ENCODE measurements around the gene INHBC. TPM values are rescaled to one million over a fixed set of nuclear protein-coding genes. Genes with fewer than 3 reads are reported as not detected.

INHBC gene
- total RNA-seq, 1 donor from 2014 or later, result 51.9 TPM

GRCh38 chr12:57465747-57466505 lies 31.3 kb downstream of the INHBC start:
- DNase-seq (ENCODE audit: low spot score), result no peak
- no peak for ATAC-seq

DNA sequence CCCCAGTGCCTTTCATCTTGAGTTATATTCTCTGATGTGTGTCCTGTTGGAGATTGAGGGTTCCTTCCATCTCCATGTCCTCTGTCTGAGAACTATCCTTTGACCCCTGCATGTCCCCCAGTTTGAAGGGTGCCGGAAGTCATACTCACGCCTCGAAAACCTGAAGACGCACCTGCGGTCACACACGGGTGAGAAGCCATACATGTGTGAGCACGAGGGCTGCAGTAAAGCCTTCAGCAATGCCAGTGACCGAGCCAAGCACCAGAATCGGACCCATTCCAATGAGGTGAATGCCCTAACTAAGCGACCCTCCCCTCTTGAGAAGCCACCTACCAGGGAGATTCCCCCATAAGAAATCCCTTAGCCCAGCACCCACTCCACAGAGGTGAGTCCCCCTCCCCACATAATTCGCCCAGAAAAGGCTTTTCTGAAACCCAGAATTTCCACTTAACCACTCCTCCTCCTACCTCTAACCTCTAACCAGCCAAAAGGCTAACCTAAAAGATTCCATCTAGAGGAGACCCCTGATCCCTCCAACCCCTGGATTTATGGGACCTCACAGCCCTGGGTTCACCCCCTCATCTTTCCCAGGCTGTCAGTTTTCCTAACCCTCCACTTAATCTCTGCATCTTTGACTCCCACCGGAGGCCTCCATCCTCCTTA lies 32.8 kb downstream of the INHBC start:
- no peak for ATAC-seq
- DNase-seq (ENCODE audit: low spot score), result no peak

DNA sequence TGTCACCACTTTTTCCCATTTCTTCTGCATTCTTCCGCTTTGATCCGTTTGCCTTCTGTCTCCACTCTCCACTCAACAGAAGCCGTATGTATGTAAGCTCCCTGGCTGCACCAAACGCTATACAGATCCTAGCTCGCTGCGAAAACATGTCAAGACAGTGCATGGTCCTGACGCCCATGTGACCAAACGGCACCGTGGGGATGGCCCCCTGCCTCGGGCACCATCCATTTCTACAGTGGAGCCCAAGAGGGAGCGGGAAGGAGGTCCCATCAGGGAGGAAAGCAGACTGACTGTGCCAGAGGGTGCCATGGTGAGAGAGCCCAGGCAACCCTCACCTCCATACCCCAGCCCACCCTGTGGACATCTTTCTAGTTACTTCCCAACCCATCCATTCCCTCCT lies 33.3 kb downstream of the INHBC start:
- no peak for ATAC-seq
- DNase-seq (ENCODE audit: low spot score), result no peak

DNA sequence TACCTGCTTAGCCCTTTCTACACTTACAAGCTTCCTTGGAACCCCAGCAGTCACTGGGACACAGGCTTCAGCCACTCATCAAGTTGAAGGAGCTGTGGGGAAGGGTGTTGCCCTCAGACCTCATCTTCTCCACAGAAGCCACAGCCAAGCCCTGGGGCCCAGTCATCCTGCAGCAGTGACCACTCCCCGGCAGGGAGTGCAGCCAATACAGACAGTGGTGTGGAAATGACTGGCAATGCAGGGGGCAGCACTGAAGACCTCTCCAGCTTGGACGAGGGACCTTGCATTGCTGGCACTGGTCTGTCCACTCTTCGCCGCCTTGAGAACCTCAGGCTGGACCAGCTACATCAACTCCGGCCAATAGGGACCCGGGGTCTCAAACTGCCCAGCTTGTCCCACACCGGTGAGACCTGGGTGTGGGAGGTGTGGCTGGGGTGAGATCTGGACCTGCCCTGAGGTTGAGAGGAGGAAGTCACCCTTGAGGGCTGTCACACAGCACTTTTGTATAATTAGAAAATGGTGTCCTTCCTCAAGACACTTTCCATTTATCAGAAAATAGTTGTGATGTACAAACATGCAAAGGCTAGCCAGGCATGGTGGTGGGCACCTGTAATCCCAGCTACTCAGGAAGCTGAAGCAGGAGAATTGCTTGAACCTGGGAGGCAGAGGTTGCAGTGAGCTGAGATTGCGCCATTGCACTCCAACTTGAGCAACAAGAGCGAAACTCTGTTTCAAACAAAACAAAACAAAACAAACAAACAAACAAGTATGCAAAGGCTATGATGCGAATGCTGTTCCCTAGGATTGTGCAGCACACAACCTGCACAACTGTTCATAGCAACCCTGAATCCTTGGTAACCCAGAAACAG lies 34.9 kb downstream of the INHBC start:
- DNase-seq (ENCODE audit: low spot score), result no peak
- no peak for ATAC-seq

DNA sequence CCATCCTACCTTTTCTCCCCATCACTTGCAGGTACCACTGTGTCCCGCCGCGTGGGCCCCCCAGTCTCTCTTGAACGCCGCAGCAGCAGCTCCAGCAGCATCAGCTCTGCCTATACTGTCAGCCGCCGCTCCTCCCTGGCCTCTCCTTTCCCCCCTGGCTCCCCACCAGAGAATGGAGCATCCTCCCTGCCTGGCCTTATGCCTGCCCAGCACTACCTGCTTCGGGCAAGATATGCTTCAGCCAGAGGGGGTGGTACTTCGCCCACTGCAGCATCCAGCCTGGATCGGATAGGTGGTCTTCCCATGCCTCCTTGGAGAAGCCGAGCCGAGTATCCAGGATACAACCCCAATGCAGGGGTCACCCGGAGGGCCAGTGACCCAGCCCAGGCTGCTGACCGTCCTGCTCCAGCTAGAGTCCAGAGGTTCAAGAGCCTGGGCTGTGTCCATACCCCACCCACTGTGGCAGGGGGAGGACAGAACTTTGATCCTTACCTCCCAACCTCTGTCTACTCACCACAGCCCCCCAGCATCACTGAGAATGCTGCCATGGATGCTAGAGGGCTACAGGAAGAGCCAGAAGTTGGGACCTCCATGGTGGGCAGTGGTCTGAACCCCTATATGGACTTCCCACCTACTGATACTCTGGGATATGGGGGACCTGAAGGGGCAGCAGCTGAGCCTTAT lies 35.8 kb downstream of the INHBC start:
- DNase-seq (ENCODE audit: low spot score) (no peak), ATAC-seq (peak; percentile 7)

GRCh38 chr12:57470970-57471656 lies 36.5 kb downstream of the INHBC start:
- ATAC-seq (no peak), DNase-seq (ENCODE audit: low spot score) (no peak)

DNA sequence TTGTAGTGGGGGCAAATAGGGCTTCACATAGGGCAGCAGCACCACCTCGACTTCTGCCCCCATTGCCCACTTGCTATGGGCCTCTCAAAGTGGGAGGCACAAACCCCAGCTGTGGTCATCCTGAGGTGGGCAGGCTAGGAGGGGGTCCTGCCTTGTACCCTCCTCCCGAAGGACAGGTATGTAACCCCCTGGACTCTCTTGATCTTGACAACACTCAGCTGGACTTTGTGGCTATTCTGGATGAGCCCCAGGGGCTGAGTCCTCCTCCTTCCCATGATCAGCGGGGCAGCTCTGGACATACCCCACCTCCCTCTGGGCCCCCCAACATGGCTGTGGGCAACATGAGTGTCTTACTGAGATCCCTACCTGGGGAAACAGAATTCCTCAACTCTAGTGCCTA lies 37.1 kb downstream of the INHBC start:
- ATAC-seq (no peak), DNase-seq (ENCODE audit: low spot score) (no peak)

GRCh38 chr12:57472391-57472790 lies 37.8 kb downstream of the INHBC start:
- DNase-seq (ENCODE audit: low spot score) (no peak), ATAC-seq (no peak)

- no peak for ATAC-seq
Measured at GRCh38 chr12:57473392-57473791, 38.8 kb downstream of the INHBC start.

DNA sequence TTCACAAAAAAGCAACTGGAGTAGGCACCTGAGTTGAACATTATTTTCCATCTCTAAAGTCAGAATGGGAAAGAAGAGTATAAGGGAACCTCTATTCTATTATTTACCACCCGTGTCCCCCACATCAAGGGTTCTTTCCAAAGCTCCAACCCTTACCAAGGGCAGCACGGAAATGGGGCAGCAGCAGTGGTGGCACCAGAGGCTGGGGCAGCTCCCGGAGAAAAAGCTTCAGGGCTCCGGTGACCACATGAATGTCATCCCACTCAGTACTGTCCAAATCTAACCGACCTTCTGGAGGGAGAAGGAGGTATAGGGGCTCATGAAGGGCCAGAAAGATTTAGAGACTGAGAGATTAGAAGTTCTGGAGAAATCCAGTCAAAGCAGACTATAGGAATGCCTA lies 39.3 kb downstream of the INHBC start:
- DNase-seq (ENCODE audit: low spot score) (no peak), ATAC-seq (no peak)

More at GRCh38 chr12:57473392-57473791, 38.8 kb downstream of the INHBC start:
- DNase-seq (ENCODE audit: low spot score), result no peak

DNA sequence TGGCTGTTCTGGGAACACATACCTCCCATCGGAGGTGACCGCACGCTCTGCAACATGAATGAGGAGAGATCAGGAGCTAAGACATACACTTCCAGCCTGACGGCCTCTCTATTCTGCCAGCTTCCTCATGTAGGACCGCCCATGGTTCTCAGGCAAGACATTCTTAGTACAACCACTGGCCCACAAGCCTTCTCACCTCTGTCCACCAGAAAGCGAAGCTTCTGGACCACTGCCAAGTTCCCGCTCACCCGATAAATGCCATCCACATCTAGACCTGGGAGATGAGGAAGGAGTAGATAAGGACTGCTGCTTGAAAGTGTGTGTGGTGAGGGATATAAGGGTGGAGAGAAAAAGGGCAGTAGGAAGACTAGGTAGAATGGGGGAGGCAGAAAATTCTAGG lies 39.8 kb downstream of the INHBC start:
- ATAC-seq (no peak), DNase-seq (ENCODE audit: low spot score) (no peak)

GRCh38 chr12:57474862-57475261 lies 40.3 kb downstream of the INHBC start:
- ATAC-seq, result no peak
- no peak for DNase-seq (ENCODE audit: low spot score)

DNA sequence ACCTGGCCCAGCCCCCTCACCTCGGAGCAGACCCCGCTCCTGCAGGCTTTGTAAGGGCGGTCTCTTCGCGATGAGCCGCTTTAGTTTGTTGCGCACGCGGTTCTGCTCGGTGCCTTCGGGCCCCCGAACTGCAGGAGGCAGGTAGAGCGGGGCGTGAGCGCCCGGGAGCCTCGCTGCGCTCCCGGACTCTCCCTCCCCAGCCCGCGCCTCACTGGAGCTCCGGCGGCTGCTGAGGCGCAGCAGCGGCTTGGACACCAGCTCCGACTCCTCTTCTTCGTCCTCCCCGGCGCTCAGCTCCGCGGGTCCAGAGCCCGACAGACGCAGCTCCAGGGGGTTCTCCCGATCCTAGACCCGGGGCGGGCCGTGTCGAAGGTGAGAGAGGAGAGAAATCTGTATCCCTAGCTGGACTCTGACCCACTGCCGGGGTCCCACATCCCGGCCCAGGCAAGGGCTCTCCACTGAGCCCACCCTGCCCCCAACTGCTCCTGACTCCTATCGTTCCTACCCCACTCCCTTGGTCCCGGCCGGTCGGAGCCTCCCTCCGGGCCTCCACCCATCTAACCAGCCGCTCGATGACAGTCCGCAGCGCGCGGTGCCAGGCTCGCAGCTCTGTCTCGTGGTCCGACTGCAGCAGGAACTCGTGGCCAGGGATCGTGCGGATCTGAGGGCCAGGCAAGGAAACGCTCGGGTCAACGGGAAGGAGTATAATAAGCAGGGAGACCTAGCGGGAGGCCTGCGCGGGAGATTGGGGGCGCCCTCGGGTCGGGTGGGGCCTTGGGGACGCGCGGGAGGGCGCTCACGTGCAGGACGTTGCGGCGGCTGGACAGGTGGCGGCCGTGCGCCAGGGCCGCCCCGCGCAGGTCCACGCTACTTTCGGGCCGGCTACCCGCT lies 40.9 kb downstream of the INHBC start:
- ATAC-seq, result peak; percentile 65
- DNase-seq (ENCODE audit: low spot score), result no peak

- peak; percentile 2 for ATAC-seq
- DNase-seq (ENCODE audit: low spot score), result no peak
Measured at GRCh38 chr12:57476162-57476992, 41.8 kb downstream of the INHBC start.

GRCh38 chr12:57476993-57477709 lies 42.6 kb downstream of the INHBC start:
- DNase-seq (ENCODE audit: low spot score) (no peak), ATAC-seq (no peak)

DNA sequence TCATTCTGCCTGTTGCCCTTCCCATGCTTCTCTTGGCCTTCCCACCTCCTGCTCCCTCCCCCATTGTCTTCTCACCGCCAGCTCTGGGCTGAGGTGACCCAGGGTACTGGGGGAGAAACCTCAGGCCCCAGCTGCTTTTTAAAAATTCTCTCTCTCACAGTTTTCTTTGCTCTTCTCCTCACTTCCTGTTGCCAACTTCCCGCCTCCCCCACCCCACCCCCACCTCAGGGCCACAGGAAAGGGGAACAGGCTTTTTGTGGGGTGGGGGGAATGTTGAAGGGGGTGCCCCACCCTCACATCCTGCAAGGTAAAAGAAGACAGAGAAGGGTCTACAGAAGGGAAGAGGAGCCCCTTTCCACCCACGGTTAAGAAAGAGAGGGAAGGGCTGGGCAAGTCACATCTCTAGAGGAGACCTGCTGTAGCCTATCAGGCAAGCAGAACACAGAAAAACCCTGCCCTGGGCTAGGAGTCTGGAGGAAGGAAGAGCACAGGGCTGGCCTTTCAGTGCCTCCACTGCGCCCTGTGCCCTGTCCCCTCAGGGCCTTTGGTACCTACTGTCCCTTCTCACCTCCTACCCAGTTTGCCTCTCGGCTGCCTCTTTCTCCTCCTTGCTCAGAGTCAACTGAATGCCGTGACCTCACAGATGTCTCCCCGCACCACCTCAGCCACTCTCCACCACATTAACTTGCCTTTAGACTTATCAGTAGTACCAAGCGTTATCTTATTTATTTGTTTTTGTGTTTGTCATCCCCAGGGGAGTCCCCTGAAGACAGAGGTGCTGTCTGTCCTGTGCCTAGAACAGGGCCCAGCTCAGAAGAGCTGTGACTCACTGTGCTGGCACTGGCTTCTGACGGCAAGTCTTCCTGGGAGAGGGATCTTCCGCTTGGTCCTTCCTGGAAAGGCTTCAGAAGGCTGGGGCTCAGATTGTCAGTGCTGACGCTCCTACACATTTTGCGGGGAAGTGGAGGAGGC lies 43.4 kb downstream of the INHBC start:
- ATAC-seq, result peak; percentile 17
- DNase-seq (ENCODE audit: low spot score), result no peak

DNA sequence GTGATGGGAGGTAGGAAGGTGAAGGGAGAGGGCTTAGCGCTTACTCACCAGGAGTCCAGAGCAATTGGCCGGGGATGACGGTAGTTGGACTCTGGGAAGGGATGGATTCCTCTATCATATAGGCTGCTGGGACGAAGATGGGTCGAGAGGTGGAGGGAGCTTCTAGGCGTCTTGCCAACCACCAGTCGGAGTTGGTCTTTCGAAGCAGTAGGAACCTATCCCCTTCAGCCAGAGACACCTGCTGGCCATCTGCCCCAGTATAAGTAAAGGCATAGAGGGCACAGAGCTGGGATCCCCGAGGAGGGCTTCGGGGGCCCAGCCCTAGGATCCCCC lies 44.4 kb downstream of the INHBC start:
- no peak for DNase-seq (ENCODE audit: low spot score)
- ATAC-seq, result no peak

Data from left lobe of liver (tissue), 2 donors.